ACHN (cell line): ENCODE measurements around the gene TNFAIP1.
A peak's percentile ranks its signal among the peaks of the same experiment; 100 is the strongest.

Experiments
- DNase-seq: peaks from one replicate; pipeline ENCODE4 v3.0.0-alpha.2; 2015
- in situ Hi-C: cut with HindIII; loops from 2 replicates; pipeline ENCODE4 v1.10.0; 2017; ENCODE audit warnings: low sequenced_read_pairs, low pct_ligation_motif_present, low pct_unique_long_range_greater_than_20kb

The TNFAIP1 gene

GRCh38 chr17:28367641-28368305, 32.2 kb downstream of the TNFAIP1 start:
- DNase-seq: no peak
- in situ Hi-C loops: no loop called here

- in situ Hi-C loops: no loop called here
- no peak for DNase-seq
Observed at GRCh38 chr17:28368306-28368831, 32.8 kb downstream of the TNFAIP1 start.

- no peak for DNase-seq
- in situ Hi-C loops: no loop called here
Observed at GRCh38 chr17:28368915-28369683, 33.5 kb downstream of the TNFAIP1 start.

GRCh38 chr17:28369684-28370034, 34.1 kb downstream of the TNFAIP1 start:
- DNase-seq: no peak
- in situ Hi-C loops: no loop called here

GRCh38 chr17:28370035-28370743, 34.6 kb downstream of the TNFAIP1 start, which contains the start of gene VTN:
Gene VTN (minus strand): TSS chr17:28370307. CDS start chr17:28370203, 104 bp downstream.
- peak; percentile 83 for DNase-seq
- in situ Hi-C loops: no loop called here

- no peak for DNase-seq
- in situ Hi-C loops: no loop called here
Observed at GRCh38 chr17:28370744-28371103, 35.2 kb downstream of the TNFAIP1 start.

GRCh38 chr17:28371245-28372202, 36.0 kb downstream of the TNFAIP1 start, which contains the start of gene SARM1:
Gene SARM1 (plus strand): TSS chr17:28371694. CDS start chr17:28372033, 339 bp downstream.
- in situ Hi-C loops: no loop called here
- peak; percentile 93 for DNase-seq

- in situ Hi-C loops: no loop called here
- peak; percentile 56 for DNase-seq
Observed at GRCh38 chr17:28372203-28372944, 36.8 kb downstream of the TNFAIP1 start.

GRCh38 chr17:28372945-28373274, 37.3 kb downstream of the TNFAIP1 start:
- DNase-seq: no peak
- in situ Hi-C loops: no loop called here

GRCh38 chr17:28379814-28380801, 44.5 kb downstream of the TNFAIP1 start:
- in situ Hi-C loops: no loop called here
- DNase-seq: no peak

- in situ Hi-C loops: no loop called here
Observed at GRCh38 chr17:28381141-28381825, 45.7 kb downstream of the TNFAIP1 start.

GRCh38 chr17:28384281-28385036, 48.9 kb downstream of the TNFAIP1 start:
- peak; percentile 87 for DNase-seq
- in situ Hi-C loops: no loop called here

More at GRCh38 chr17:28381141-28381825, 45.7 kb downstream of the TNFAIP1 start:
- no peak for DNase-seq

GRCh38 chr17:28385037-28385400, 49.5 kb downstream of the TNFAIP1 start:
- in situ Hi-C loops: no loop called here
- peak; percentile 15 for DNase-seq

- DNase-seq: no peak
- in situ Hi-C loops: no loop called here
Observed at GRCh38 chr17:28385406-28385805, 49.8 kb downstream of the TNFAIP1 start.

GRCh38 chr17:28386391-28386790, 50.8 kb downstream of the TNFAIP1 start:
- DNase-seq: no peak
- in situ Hi-C loops: no loop called here
